ENCODE data around the gene MAP3K6. TPM values are rescaled to one million over a fixed set of nuclear protein-coding genes. Genes with fewer than 3 reads are reported as not detected.
A peak's percentile ranks its signal among the peaks of the same experiment; 100 is the strongest.

Gene MAP3K6
- total and polyA plus RNA-seq, 2 of the 13 experiments (the other 11 are each of a cell fraction or from before 2014, with no cell fraction given) = 2.7 to 3.2 TPM

- Histone ChIP-seq H3K9me3 (ENCODE audit: low read length) (no peaks in the 10 kb centered on the region), H3K36me3 (replicated peaks in 1 of 2; ENCODE audit: control insufficient read depth in 1 of 2, insufficient read depth in 2 of 2, low read length in 2 of 2) (no peaks in the 10 kb centered on the region), H3K4me2 (ENCODE audit: low read depth, low read length) (0 out of 2 replicates have a peak overlapping the region, but pooled peaks have one; percentile 87), H3K27ac (ENCODE audit: extremely low read length, insufficient read depth, low read length) (no peak overlapping the region), H3K4me1 (ENCODE audit: insufficient read depth, low read length) (peaks cover 28% of the 10 kb centered on the region), H3K4me3 (replicated peaks in 1 of 3; ENCODE audit: insufficient read depth in 1 of 3, low read depth in 2 of 3, low read length in 3 of 3) (no peak overlapping the region), H2AFZ (ENCODE audit: low read length) (no peak overlapping the region), H3K79me2 (ENCODE audit: insufficient read depth, low read length) (no peaks in the 10 kb centered on the region), H3K9ac (ENCODE audit: insufficient read depth, low read depth, low read length) (no peak overlapping the region), H3K27me3 (ENCODE audit: control insufficient read depth in 1 of 2, insufficient read depth in 2 of 2, low read length in 2 of 2) (no peaks in the 10 kb centered on the region), H4K20me1 (ENCODE audit: insufficient read depth, low read length) (no peaks in the 10 kb centered on the region)
- ChIA-PET POLR2A (interaction anchor here (1.5 to 4.8 kb wide), 3 partner anchors 8 to 257 kb away, joined by 3 to 36 read pairs (median 6); partner anchors contain the start of genes MAP3K6 and SYTL1), CTCF (ENCODE audit: low intra/inter-chr PET ratio, low total read pairs) (no interaction called here)
- intact Hi-C loops (cut with micrococcal nuclease; ENCODE audit: unreplicated experiment) = loop anchor here (1.0 kb wide), 1 partner anchor 9 kb away; no protein-coding TSS in a partner anchor
- ATAC-seq (no peak), DNase-seq (ENCODE audit: low spot score) (no peak), FAIRE-seq (no peak)
- 90% methylated on average over 41 of the region's 84 CpGs for WGBS (ENCODE audit: low lambda C conversion rate)
- in situ Hi-C loops (cut with HindIII; ENCODE audit: extremely low pct_ligation_motif_present, low pct_unique_long_range_greater_than_20kb) = no loop called here
- no TSS peak for BruUV-seq (replicated peaks)
- TF ChIP-seq ZBTB10 (CRISPR knock-in tag; IDR thresholded peaks at IDR 0.05; ENCODE audit: borderline replicate concordance) (no peak), ZNF674 (CRISPR knock-in tag; IDR thresholded peaks at IDR 0.05; ENCODE audit: low read depth) (no peak), KLF6 (CRISPR knock-in tag; IDR thresholded peaks at IDR 0.05) (no peak), NFAT5 (CRISPR knock-in tag; IDR thresholded peaks at IDR 0.05) (no peak), ZBED4 (CRISPR knock-in tag; IDR thresholded peaks at IDR 0.05; ENCODE audit: borderline replicate concordance) (no peak), ZNF446 (CRISPR knock-in tag; IDR thresholded peaks at IDR 0.05) (no peak), SMARCE1 (IDR thresholded peaks at IDR 0.05; ENCODE audit: borderline replicate concordance) (no peak), ZFP41 (CRISPR knock-in tag; IDR thresholded peaks at IDR 0.05; ENCODE audit: borderline replicate concordance) (no peak), ZKSCAN5 (CRISPR knock-in tag; IDR thresholded peaks at IDR 0.05) (no peak), HNRNPH1 (optimal IDR thresholded peaks at IDR 0.05; ENCODE audit: low read depth, low read length) (no peak), KLF9 (CRISPR knock-in tag; IDR thresholded peaks at IDR 0.05; ENCODE audit: low read depth) (no peak)
Observed at GRCh38 chr1:27349784-27350662, 16.7 kb downstream of the MAP3K6 start.
